Smooth muscle cell (in vitro differentiated cells): ENCODE results near the gene HIVEP3. TPM values are rescaled to one million over a fixed set of nuclear protein-coding genes. Genes with fewer than 3 reads are reported as not detected.

Experiments
- DNase-seq: peaks from one replicate; lab custom pipeline; 2025; ENCODE audit not compliant: unreplicated experiment; lab: John Stamatoyannopoulos, UW
- H2AFZ ChIP-seq: fragments of 200-600 bp; sonication (generic); 2 replicates; pipeline ENCODE4 v1.6.0; 2016; ENCODE audit warnings: antibody characterized with exemption, low read depth, mild to moderate bottlenecking
- H3F3A ChIP-seq: fragments of 200-600 bp; sonication (generic); 2 replicates; pipeline ENCODE4 v1.6.0; 2017; ENCODE audit warnings: antibody characterized with exemption, low read depth
- H3K27ac ChIP-seq: fragments of 200-600 bp; sonication (generic); 2 replicates; pipeline ENCODE4 v1.5.1; 2016; ENCODE audit warnings: low read depth, mild to moderate bottlenecking
- H3K27me3 ChIP-seq: fragments of 200-600 bp; sonication (generic); 2 replicates; pipeline ENCODE4 v1.6.1; 2016; ENCODE audit warnings: low read depth, mild to moderate bottlenecking
- H3K36me3 ChIP-seq: fragments of 200-600 bp; sonication (generic); 2 replicates; pipeline ENCODE4 v1.5.1; 2016; ENCODE audit warnings: low read depth
- H3K4me1 ChIP-seq: fragments of 200-600 bp; sonication (generic); 2 replicates; pipeline ENCODE4 v1.5.1; 2016; ENCODE audit warnings: low read depth
- H3K4me2 ChIP-seq: fragments of 200-600 bp; sonication (generic); 2 replicates; pipeline ENCODE4 v1.6.0; 2016; ENCODE audit warnings: mild to moderate bottlenecking
- H3K4me3 ChIP-seq: fragments of 200-600 bp; sonication (generic); 2 replicates; pipeline ENCODE4 v1.5.1; 2016; ENCODE audit warnings: mild to moderate bottlenecking
- H3K79me2 ChIP-seq: fragments of 200-600 bp; sonication (generic); 2 replicates; pipeline ENCODE4 v1.6.0; 2016; ENCODE audit warnings: low read depth, mild to moderate bottlenecking
- H3K9ac ChIP-seq: fragments of 200-600 bp; sonication (generic); 2 replicates; pipeline ENCODE4 v1.6.0; 2016; ENCODE audit warnings: low read depth
- H3K9me3 ChIP-seq: fragments of 200-600 bp; sonication (generic); replicated peaks from 2 replicates; pipeline ENCODE4 v1.5.1; 2016; ENCODE audit warnings: low read depth
- H4K20me1 ChIP-seq: fragments of 200-600 bp; sonication (generic); 2 replicates; pipeline ENCODE4 v1.6.0; 2016; ENCODE audit warnings: low read depth
- WGBS: methylation state at CpG from one replicate; pipeline ENCODE4 v1.1.7; 2016; ENCODE audit warnings: low lambda C conversion rate; 5-methylcytosine and 5-hydroxymethylcytosine counted together
- polyA plus RNA-seq: library from polyadenylated mRNA; unstranded; fragments of >200 nt; fragmentation: Nextera tagmentation; extraction: Ambion mirVana; gene quantifications from 2 replicates; pipeline ENCODE4 v1.2.1, GENCODE V29; 2016
- total RNA-seq: library from RNA; depleted of rRNA; stranded (reverse); fragments of >200 nt; gene quantifications from 2 replicates; pipeline ENCODE4 v1.2.3, GENCODE V29; 2014
- TF ChIP-seq, protein P1 (sequence below): fragments of 200-600 bp; sonication (generic); IDR thresholded peaks from 2 replicates; pipeline ENCODE4 v1.5.1; 2017; ENCODE audit warnings: borderline replicate concordance, mild to moderate bottlenecking, antibody characterized with exemption; ENCODE audit not compliant: insufficient read depth, poor library complexity, severe bottlenecking

The HIVEP3 gene
- total and polyA plus RNA-seq, 2 experiments from 2014 or later, result 2.1 to 6.4 TPM

- Histone ChIP-seq H3F3A (peaks cover 5% of the 10 kb centered on the region), H2AFZ (no peak overlapping the region)
- no peak for DNase-seq
These were observed 266.1 kb downstream of the HIVEP3 start for GRCh38 chr1:41652384-41653265.

GRCh38 chr1:41650028-41650880 lies 268.5 kb downstream of the HIVEP3 start:
- no peaks in the 10 kb centered on the region for H3K9me3 ChIP-seq
- H3K27me3 ChIP-seq, result no peaks in the 10 kb centered on the region
- peak overlapping the region; percentile 77 for H3K4me2 ChIP-seq
- 29% methylated on average over 11 of the region's 11 CpGs for WGBS
- H3K9ac ChIP-seq, result peak overlapping the region; percentile 64
- peaks cover 12% of the 10 kb centered on the region for H4K20me1 ChIP-seq
- H3K27ac ChIP-seq, result peak overlapping the region; percentile 91
- TF ChIP-seq, protein P1, sequence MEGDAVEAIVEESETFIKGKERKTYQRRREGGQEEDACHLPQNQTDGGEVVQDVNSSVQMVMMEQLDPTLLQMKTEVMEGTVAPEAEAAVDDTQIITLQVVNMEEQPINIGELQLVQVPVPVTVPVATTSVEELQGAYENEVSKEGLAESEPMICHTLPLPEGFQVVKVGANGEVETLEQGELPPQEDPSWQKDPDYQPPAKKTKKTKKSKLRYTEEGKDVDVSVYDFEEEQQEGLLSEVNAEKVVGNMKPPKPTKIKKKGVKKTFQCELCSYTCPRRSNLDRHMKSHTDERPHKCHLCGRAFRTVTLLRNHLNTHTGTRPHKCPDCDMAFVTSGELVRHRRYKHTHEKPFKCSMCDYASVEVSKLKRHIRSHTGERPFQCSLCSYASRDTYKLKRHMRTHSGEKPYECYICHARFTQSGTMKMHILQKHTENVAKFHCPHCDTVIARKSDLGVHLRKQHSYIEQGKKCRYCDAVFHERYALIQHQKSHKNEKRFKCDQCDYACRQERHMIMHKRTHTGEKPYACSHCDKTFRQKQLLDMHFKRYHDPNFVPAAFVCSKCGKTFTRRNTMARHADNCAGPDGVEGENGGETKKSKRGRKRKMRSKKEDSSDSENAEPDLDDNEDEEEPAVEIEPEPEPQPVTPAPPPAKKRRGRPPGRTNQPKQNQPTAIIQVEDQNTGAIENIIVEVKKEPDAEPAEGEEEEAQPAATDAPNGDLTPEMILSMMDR, result no peak
- H2AFZ ChIP-seq, result no peak overlapping the region
- no peak overlapping the region for H3K4me3 ChIP-seq
- H3K36me3 ChIP-seq, result no peaks in the 10 kb centered on the region
- peak; percentile 28 for DNase-seq
- H3F3A ChIP-seq, result peaks cover 5% of the 10 kb centered on the region
- peaks cover 8% of the 10 kb centered on the region for H3K4me1 ChIP-seq
- H3K79me2 ChIP-seq, result peaks cover 61% of the 10 kb centered on the region

More at GRCh38 chr1:41652384-41653265, 266.1 kb downstream of the HIVEP3 start:
- Histone ChIP-seq H3K27me3 (no peaks in the 10 kb centered on the region), H3K4me1 (peaks cover 8% of the 10 kb centered on the region), H3K79me2 (peaks cover 66% of the 10 kb centered on the region), H3K27ac (no peak overlapping the region), H3K9ac (no peak overlapping the region), H4K20me1 (peaks cover 29% of the 10 kb centered on the region), H3K36me3 (no peaks in the 10 kb centered on the region), H3K4me3 (no peak overlapping the region), H3K9me3 (no peaks in the 10 kb centered on the region), H3K4me2 (no peak overlapping the region)
- TF ChIP-seq, protein P1, result no peak
- 92% methylated on average over 11 of the region's 11 CpGs for WGBS

DNA sequence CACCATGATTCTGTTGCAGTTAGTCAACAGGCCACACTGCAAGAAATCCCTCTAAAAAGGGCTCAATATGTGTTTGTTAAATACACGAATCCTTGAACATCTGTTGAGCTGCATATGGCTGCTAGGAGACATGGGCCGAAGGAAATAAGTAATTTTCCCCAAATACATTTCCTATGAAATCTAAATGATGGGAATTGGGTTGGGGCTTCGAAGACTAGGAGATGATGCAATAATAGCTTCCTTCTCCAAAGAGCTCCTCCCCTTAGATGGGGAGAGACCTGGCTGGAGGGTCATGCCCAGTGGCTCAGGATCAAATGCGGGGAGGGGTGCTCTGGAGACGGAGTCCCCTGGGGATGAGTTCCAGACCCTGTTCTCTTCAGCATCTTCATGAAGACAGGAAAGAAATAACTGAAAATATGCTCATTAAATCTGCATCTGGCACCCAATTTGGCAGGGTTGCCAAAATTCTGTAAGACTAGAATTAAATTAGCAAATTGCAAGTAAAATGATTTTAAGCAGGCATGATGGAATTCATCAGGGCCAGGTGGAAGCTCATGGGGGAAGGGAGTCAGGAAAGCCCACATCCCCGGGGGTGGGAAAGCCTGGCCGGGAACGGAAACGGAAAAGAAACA lies 269.2 kb downstream of the HIVEP3 start:
- H2AFZ ChIP-seq, result no peak overlapping the region
- peaks cover 4% of the 10 kb centered on the region for H4K20me1 ChIP-seq
- H3K9ac ChIP-seq, result peak overlapping the region; percentile 64
- H3K79me2 ChIP-seq, result peaks cover 58% of the 10 kb centered on the region
- WGBS, result 60% methylated on average over 9 of the region's 9 CpGs
- H3K4me3 ChIP-seq, result no peak overlapping the region
- peak overlapping the region; percentile 91 for H3K27ac ChIP-seq
- no peaks in the 10 kb centered on the region for H3K36me3 ChIP-seq
- H3K27me3 ChIP-seq, result no peaks in the 10 kb centered on the region
- TF ChIP-seq, protein P1, result no peak
- DNase-seq, result no peak
- peaks cover 5% of the 10 kb centered on the region for H3F3A ChIP-seq
- H3K4me1 ChIP-seq, result peaks cover 8% of the 10 kb centered on the region
- no peaks in the 10 kb centered on the region for H3K9me3 ChIP-seq
- H3K4me2 ChIP-seq, result peak overlapping the region; percentile 77
